GM23338 (cell line): ENCODE measurements around the gene HTR3C. TPM values are rescaled to one million over a fixed set of nuclear protein-coding genes. Genes with fewer than 3 reads are reported as not detected.

ENCODE experiments used
- ATAC-seq: fragments of 200-7000 bp; cut with Tn5 transposase; 3 replicates; pipeline ENCODE4 v1.9.1; 2020
- DNase-seq: peaks from one replicate; pipeline ENCODE4 v3.0.0-alpha.2; 2015; ENCODE audit warnings: low spot score
- H2AFZ ChIP-seq: fragments of 200-600 bp; sonication (generic); 2 replicates; pipeline ENCODE4 v1.8.0; 2016; ENCODE audit warnings: antibody characterized with exemption, mild to moderate bottlenecking, moderate library complexity
- H3F3A ChIP-seq: fragments of 200-600 bp; sonication (generic); replicated peaks from 2 replicates; pipeline ENCODE4 v1.8.0; 2017; ENCODE audit warnings: antibody characterized with exemption, mixed run types, low read depth
- H3K27ac ChIP-seq: fragments of 200-600 bp; sonication (generic); 2 replicates; pipeline ENCODE4 v1.6.1; 2016; ENCODE audit warnings: low read depth
- H3K27me3 ChIP-seq: fragments of 200-600 bp; sonication (generic); 2 replicates; pipeline ENCODE4 v1.8.0; 2016; ENCODE audit warnings: mild to moderate bottlenecking, mixed run types, moderate library complexity; ENCODE audit not compliant: insufficient read depth
- H3K36me3 ChIP-seq: fragments of 200-600 bp; sonication (generic); 2 replicates; pipeline ENCODE4 v1.8.0; 2016; ENCODE audit warnings: mild to moderate bottlenecking; ENCODE audit not compliant: insufficient read depth
- H3K4me1 ChIP-seq: fragments of 200-600 bp; sonication (generic); 2 replicates; pipeline ENCODE4 v1.8.0; 2016; ENCODE audit warnings: mild to moderate bottlenecking, moderate library complexity; ENCODE audit not compliant: insufficient read depth
- H3K4me2 ChIP-seq: fragments of 200-600 bp; sonication (generic); 2 replicates; pipeline ENCODE4 v1.7.1; 2017; ENCODE audit warnings: mixed run types
- H3K4me3 ChIP-seq: fragments of 200-600 bp; sonication (generic); 2 replicates; pipeline ENCODE4 v1.6.1; 2016; ENCODE audit warnings: mixed run types
- H3K79me2 ChIP-seq: fragments of 200-600 bp; sonication (generic); replicated peaks from 2 replicates; pipeline ENCODE4 v1.8.0; 2017; ENCODE audit warnings: mild to moderate bottlenecking; ENCODE audit not compliant: insufficient read depth
- H3K9me2 ChIP-seq: fragments of 200-600 bp; sonication (generic); 2 replicates; pipeline ENCODE4 v1.8.0; 2017; ENCODE audit not compliant: insufficient read depth
- H4K20me1 ChIP-seq: fragments of 200-600 bp; sonication (generic); replicated peaks from 2 replicates; pipeline ENCODE4 v1.8.0; 2017; ENCODE audit warnings: mild to moderate bottlenecking; ENCODE audit not compliant: insufficient read depth
- H3K27ac Mint-ChIP-seq: 2 replicates; pipeline ENCODE4 v1.8.0; 2020; ENCODE audit warnings: inconsistent platforms, mild to moderate bottlenecking, moderate library complexity, mixed read lengths
- H3K27me3 Mint-ChIP-seq: 3 replicates; pipeline ENCODE4 v1.8.0; 2022; ENCODE audit warnings: low read depth, mild to moderate bottlenecking, moderate library complexity, mixed read lengths, inconsistent platforms; ENCODE audit not compliant: insufficient read depth, poor library complexity
- H3K36me3 Mint-ChIP-seq: 3 replicates; pipeline ENCODE4 v1.8.0; 2021; ENCODE audit warnings: low read depth, mild to moderate bottlenecking, inconsistent platforms, moderate library complexity, mixed read lengths
- H3K4me1 Mint-ChIP-seq: 3 replicates; pipeline ENCODE4 v1.8.0; 2020; ENCODE audit warnings: mild to moderate bottlenecking, inconsistent platforms, mixed read lengths
- H3K4me3 Mint-ChIP-seq: 3 replicates; pipeline ENCODE4 v1.8.0; 2021; ENCODE audit warnings: moderate library complexity, mild to moderate bottlenecking, inconsistent platforms, mixed read lengths
- H3K9me3 Mint-ChIP-seq: 3 replicates; pipeline ENCODE4 v1.8.0; 2020; ENCODE audit warnings: moderate library complexity, mild to moderate bottlenecking, inconsistent platforms, mixed read lengths
- CREB1 ChIP-seq: fragments of 250-450 bp; sonication (Bioruptor Pico); IDR thresholded peaks from 2 replicates; pipeline ENCODE4 v1.5.0; 2020; ENCODE audit warnings: low read depth, mild to moderate bottlenecking, moderate library complexity
- CTCF ChIP-seq, 2 experiments: fragments of 200-600 bp in 1 of 2; sonication (generic) in 1 of 2; conservative IDR thresholded peaks; 2 replicates each; pipeline versions ENCODE4 v1.5.1 to v1.6.1; 2016 to 2017; ENCODE audit warnings: antibody characterized with exemption in 2 of 2, low read depth in 2 of 2, mild to moderate bottlenecking in 2 of 2, moderate library complexity in 1 of 2
- NANOG ChIP-seq: IDR thresholded peaks from 2 replicates; pipeline ENCODE4 v1.6.1; 2016; ENCODE audit warnings: antibody characterized with exemption, borderline replicate concordance
- POLR2AphosphoS5 ChIP-seq: IDR thresholded peaks from 2 replicates; pipeline ENCODE4 v1.6.1; 2016; ENCODE audit warnings: antibody characterized with exemption, low read depth
- ZNF331 ChIP-seq: fragments of 250-450 bp; sonication (Bioruptor Pico); IDR thresholded peaks from 2 replicates; pipeline ENCODE4 v1.5.0; 2020; ENCODE audit warnings: low read depth, mild to moderate bottlenecking, moderate library complexity
- ZNF462 ChIP-seq: fragments of 250-450 bp; sonication (Bioruptor Pico); IDR thresholded peaks from 2 replicates; pipeline ENCODE4 v1.5.0; 2020; ENCODE audit warnings: mild to moderate bottlenecking, moderate library complexity
- polyA plus RNA-seq: library from polyadenylated mRNA; unstranded; fragments of >200 nt; fragmentation: Nextera tagmentation; extraction: Ambion mirVana; gene quantifications from 2 replicates; pipeline ENCODE4 v1.2.1, GENCODE V29; 2016
- total RNA-seq: library from RNA; depleted of rRNA; stranded (reverse); fragments of >200 nt; shearing (Covaris generic); gene quantifications from 2 replicates; pipeline ENCODE4 v1.2.3, GENCODE V29; 2014
- TF ChIP-seq, protein P1 (sequence below): IDR thresholded peaks from 2 replicates; pipeline ENCODE4 v1.6.1; 2016; ENCODE audit warnings: antibody characterized with exemption
- TF ChIP-seq, protein P2 (sequence below): IDR thresholded peaks from one replicate; pipeline ENCODE4 v1.6.1; 2018; ENCODE audit warnings: antibody characterized with exemption; ENCODE audit not compliant: unreplicated experiment

The HTR3C gene
- total and polyA plus RNA-seq, 2 experiments from 2014 or later, result not detected

- Histone ChIP-seq H3K27me3 (no peaks in the 10 kb centered on the region), H3K4me2 (no peak overlapping the region), H3F3A (no peaks in the 10 kb centered on the region), H3K4me3 (no peak overlapping the region), H4K20me1 (no peaks in the 10 kb centered on the region), H3K36me3 (no peaks in the 10 kb centered on the region), H3K9me2 (peaks cover 7% of the 10 kb centered on the region; the same call in 1 of the 2 replicates), H2AFZ (no peak overlapping the region), H3K4me1 (no peaks in the 10 kb centered on the region), H3K27ac (no peak overlapping the region), H3K79me2 (no peaks in the 10 kb centered on the region)
- no peaks in the 10 kb centered on the region for H3K36me3 Mint-ChIP-seq
- H3K27ac Mint-ChIP-seq, result no peak overlapping the region
- no peak for TF ChIP-seq CTCF (conservative IDR thresholded peaks at IDR 0.05; ENCODE audit: low read depth in 2 of 2)
- TF ChIP-seq, protein P1, sequence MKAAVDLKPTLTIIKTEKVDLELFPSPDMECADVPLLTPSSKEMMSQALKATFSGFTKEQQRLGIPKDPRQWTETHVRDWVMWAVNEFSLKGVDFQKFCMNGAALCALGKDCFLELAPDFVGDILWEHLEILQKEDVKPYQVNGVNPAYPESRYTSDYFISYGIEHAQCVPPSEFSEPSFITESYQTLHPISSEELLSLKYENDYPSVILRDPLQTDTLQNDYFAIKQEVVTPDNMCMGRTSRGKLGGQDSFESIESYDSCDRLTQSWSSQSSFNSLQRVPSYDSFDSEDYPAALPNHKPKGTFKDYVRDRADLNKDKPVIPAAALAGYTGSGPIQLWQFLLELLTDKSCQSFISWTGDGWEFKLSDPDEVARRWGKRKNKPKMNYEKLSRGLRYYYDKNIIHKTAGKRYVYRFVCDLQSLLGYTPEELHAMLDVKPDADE, result no peak
- peaks cover 7% of the 10 kb centered on the region for H3K27me3 Mint-ChIP-seq
- H3K4me1 Mint-ChIP-seq, result peaks cover 9% of the 10 kb centered on the region
- DNase-seq, result no peak
- peaks cover 3% of the 10 kb centered on the region; the same call in 1 of the 3 replicates for H3K9me3 Mint-ChIP-seq
- no peak for ATAC-seq
- H3K4me3 Mint-ChIP-seq, result no peak overlapping the region
Measured at GRCh38 chr3:184078851-184079250, 26.0 kb downstream of the HTR3C start.

DNA sequence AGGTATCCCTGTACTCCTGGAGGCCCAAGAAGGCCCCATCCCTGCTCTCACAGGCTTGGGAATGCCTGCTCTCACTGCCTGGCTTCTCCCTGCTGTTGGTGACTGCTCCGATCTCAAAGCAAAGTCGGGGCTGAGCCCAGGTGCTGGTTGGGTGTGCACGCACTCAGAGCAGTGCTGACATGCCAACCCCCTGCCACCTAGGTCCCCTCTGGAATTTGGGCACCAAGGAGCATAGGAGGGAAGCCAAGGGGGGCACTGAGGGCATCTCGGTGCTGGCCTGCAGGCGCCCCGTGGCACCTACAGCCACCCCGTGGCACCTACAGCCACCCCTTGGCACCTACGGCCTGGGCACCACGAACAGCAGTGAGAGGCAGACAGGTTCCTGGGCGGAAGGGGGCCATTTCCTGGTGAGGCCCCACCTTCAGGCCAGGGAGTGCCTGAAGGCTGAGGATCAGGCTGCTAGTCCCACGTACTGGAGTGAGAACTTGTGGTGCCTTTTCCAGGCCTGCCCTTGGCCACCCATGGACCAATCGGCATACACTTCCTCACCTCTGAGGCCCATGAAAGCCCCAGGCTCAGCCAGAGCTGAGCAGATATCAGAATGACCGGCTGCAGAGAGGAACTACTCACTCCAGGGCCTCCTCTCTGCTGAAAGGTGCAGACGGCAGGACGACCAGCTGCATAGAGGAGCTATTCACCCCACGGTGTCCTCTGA lies 28.4 kb downstream of the HTR3C start:
- Histone ChIP-seq H3K4me1 (no peaks in the 10 kb centered on the region), H3F3A (no peaks in the 10 kb centered on the region), H3K79me2 (no peaks in the 10 kb centered on the region), H3K9me2 (peaks cover 7% of the 10 kb centered on the region; the same call in 1 of the 2 replicates), H4K20me1 (no peaks in the 10 kb centered on the region), H3K27me3 (no peaks in the 10 kb centered on the region), H3K36me3 (no peaks in the 10 kb centered on the region), H2AFZ (no peak overlapping the region), H3K4me3 (no peak overlapping the region), H3K4me2 (no peak overlapping the region), H3K27ac (no peak overlapping the region)
- no peak overlapping the region for H3K4me3 Mint-ChIP-seq
- ATAC-seq (no peak), DNase-seq (no peak)
- peaks cover 3% of the 10 kb centered on the region; the same call in 1 of the 3 replicates for H3K9me3 Mint-ChIP-seq
- no peaks in the 10 kb centered on the region for H3K36me3 Mint-ChIP-seq
- peaks cover 9% of the 10 kb centered on the region for H3K27me3 Mint-ChIP-seq
- H3K27ac Mint-ChIP-seq, result no peak overlapping the region
- peaks cover 9% of the 10 kb centered on the region for H3K4me1 Mint-ChIP-seq
- TF ChIP-seq POLR2AphosphoS5 (no peak), NANOG (no peak), CREB1 (CRISPR knock-in tag) (no peak), ZNF331 (no peak), ZNF462 (no peak)
- TF ChIP-seq, protein P2, sequence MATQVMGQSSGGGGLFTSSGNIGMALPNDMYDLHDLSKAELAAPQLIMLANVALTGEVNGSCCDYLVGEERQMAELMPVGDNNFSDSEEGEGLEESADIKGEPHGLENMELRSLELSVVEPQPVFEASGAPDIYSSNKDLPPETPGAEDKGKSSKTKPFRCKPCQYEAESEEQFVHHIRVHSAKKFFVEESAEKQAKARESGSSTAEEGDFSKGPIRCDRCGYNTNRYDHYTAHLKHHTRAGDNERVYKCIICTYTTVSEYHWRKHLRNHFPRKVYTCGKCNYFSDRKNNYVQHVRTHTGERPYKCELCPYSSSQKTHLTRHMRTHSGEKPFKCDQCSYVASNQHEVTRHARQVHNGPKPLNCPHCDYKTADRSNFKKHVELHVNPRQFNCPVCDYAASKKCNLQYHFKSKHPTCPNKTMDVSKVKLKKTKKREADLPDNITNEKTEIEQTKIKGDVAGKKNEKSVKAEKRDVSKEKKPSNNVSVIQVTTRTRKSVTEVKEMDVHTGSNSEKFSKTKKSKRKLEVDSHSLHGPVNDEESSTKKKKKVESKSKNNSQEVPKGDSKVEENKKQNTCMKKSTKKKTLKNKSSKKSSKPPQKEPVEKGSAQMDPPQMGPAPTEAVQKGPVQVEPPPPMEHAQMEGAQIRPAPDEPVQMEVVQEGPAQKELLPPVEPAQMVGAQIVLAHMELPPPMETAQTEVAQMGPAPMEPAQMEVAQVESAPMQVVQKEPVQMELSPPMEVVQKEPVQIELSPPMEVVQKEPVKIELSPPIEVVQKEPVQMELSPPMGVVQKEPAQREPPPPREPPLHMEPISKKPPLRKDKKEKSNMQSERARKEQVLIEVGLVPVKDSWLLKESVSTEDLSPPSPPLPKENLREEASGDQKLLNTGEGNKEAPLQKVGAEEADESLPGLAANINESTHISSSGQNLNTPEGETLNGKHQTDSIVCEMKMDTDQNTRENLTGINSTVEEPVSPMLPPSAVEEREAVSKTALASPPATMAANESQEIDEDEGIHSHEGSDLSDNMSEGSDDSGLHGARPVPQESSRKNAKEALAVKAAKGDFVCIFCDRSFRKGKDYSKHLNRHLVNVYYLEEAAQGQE, result no peak
